ENCODE data around the gene XG.
"Not testable (repeated sequence)": the region's sequence is repeated elsewhere in the genome, so short reads cannot be mapped to it uniquely, and the experiment has no call there.

The XG gene

DNA sequence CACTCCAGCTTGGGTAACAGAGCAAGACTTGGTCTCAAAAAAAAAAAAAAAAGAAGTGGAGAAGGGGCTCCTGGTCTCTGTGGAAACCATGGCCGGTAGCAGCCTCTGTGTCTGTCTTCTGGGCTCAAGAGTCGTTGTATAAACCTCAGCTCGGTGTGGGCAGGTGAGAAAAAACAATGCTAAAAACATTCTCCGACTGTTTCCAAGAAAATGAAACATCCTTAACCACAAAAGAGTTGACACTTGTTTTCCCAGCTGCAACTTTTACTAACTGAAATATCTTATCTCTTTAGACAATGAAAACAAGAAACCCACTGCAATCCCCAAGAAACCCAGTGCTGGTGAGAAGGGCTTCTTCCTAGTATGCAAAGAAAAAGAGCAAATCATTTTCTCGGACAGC, 34.5 kb upstream of the XG start:
- no peak for DNase-seq (ENCODE audit: low read depth)
- H3K4me3 ChIP-seq (ENCODE audit: control insufficient read depth, low read depth, low read length): no peak overlapping the region
- TF ChIP-seq, protein P1, sequence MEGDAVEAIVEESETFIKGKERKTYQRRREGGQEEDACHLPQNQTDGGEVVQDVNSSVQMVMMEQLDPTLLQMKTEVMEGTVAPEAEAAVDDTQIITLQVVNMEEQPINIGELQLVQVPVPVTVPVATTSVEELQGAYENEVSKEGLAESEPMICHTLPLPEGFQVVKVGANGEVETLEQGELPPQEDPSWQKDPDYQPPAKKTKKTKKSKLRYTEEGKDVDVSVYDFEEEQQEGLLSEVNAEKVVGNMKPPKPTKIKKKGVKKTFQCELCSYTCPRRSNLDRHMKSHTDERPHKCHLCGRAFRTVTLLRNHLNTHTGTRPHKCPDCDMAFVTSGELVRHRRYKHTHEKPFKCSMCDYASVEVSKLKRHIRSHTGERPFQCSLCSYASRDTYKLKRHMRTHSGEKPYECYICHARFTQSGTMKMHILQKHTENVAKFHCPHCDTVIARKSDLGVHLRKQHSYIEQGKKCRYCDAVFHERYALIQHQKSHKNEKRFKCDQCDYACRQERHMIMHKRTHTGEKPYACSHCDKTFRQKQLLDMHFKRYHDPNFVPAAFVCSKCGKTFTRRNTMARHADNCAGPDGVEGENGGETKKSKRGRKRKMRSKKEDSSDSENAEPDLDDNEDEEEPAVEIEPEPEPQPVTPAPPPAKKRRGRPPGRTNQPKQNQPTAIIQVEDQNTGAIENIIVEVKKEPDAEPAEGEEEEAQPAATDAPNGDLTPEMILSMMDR (IDR thresholded peaks at IDR 0.05; ENCODE audit: control insufficient read depth, insufficient read depth, low read depth, low read length, missing control alignments): no peak

DNA sequence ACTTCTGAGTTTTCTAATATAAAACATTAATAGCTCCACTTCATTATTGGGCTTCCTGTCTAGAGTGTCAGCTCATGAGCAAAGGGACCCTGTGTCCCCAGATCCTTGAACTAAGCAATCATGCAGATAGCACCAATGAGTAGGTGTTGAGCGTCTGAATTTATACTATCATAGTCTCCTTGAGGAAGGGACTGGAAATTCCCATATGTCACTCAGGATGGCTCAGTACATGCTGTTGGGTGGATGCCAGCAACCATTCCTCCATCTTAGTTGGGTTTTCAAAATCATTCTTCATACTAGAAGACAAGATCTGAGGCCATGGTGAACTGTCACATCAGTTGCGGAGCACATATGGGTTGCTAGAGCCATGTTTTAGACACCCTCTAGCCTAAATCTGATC, 33.0 kb upstream of the XG start:
- TF ChIP-seq, protein P1 (IDR thresholded peaks at IDR 0.05; ENCODE audit: control insufficient read depth, insufficient read depth, low read depth, low read length, missing control alignments): no peak
- no peak for DNase-seq (ENCODE audit: low read depth)
- H3K4me3 ChIP-seq (ENCODE audit: control insufficient read depth, low read depth, low read length): no peak overlapping the region

DNA sequence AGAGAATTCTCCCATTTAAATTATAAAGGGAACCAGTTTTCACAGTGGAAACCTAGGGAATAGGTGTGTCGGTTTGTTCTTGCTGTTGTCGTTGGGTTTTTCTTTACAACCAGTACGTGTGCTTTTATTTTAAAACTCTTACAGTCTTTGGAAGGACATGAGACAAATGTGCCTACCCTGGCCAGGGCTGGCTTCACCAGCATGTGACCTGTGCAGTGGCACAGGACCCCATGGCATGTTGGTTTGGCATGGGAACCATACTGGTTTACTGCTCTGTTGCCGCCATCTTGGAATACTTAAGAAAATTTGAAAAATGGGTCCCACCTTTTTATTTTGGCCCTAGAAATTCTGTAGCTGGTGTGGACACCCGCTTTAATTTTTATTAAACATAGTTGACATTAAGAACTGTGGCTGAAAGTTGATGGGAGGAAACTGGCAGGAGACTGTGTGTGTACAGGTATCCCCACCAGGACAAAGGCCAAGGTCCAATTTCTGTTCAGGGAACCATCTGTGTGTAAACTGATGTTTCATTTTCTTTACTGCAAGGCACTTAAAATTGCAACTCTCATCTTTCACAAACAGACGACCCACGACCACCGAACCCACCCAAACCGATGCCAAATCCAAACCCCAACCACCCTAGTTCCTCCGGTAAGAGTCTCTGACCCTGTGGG, 31.9 kb upstream of the XG start:
- no peak overlapping the region for H3K4me3 ChIP-seq (ENCODE audit: control insufficient read depth, low read depth, low read length)
- no peak for DNase-seq (ENCODE audit: low read depth)
- TF ChIP-seq, protein P1 (IDR thresholded peaks at IDR 0.05; ENCODE audit: control insufficient read depth, insufficient read depth, low read depth, low read length, missing control alignments): no peak

- TF ChIP-seq, protein P1 (IDR thresholded peaks at IDR 0.05; ENCODE audit: control insufficient read depth, insufficient read depth, low read depth, low read length, missing control alignments): no peak
- no peak overlapping the region for H3K4me3 ChIP-seq (ENCODE audit: control insufficient read depth, low read depth, low read length)
- DNase-seq (ENCODE audit: low read depth): no peak
Measured at GRCh38 chrX:2723286-2723879, 28.5 kb upstream of the XG start.

DNA sequence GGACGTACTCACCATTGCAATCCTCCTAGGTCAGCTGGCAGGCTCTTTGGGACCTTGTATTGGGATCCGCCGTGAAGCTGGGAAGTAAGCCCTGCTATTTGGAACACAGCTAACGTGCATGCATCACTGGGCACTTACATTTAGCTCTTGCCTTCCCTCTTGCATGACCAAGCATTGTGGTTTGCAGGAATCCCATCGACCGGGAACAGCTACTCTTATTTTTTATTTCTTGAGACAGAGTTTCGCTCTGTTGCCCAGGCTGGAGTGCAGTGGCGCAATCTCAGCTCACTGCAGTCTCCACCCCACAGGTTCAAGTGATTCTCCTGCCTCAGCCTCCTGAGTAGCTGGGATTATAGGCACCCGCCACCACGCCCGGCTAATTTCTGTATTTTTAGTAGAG, 24.6 kb upstream of the XG start:
- not testable (repeated sequence) for H3K4me3 ChIP-seq (ENCODE audit: control insufficient read depth, low read depth, low read length); DNase-seq (ENCODE audit: low read depth)

GRCh38 chrX:2732076-2732475, 19.8 kb upstream of the XG start:
- no peak for DNase-seq (ENCODE audit: low read depth)
- TF ChIP-seq, protein P1 (IDR thresholded peaks at IDR 0.05; ENCODE audit: control insufficient read depth, insufficient read depth, low read depth, low read length, missing control alignments): no peak
- no peak overlapping the region for H3K4me3 ChIP-seq (ENCODE audit: control insufficient read depth, low read depth, low read length)

- TF ChIP-seq, protein P1 (IDR thresholded peaks at IDR 0.05; ENCODE audit: control insufficient read depth, insufficient read depth, low read depth, low read length, missing control alignments): no peak
- no peak for DNase-seq (ENCODE audit: low read depth)
- H3K4me3 ChIP-seq (ENCODE audit: control insufficient read depth, low read depth, low read length): no peak overlapping the region
Measured at GRCh38 chrX:2732649-2733048, 19.2 kb upstream of the XG start.

Measured in AG09309 (cell line).